ENCODE results near the gene ZNF284. TPM values are rescaled to one million over a fixed set of nuclear protein-coding genes. Genes with fewer than 3 reads are reported as not detected.
"Not testable (repeated sequence)": the region's sequence is repeated elsewhere in the genome, so short reads cannot be mapped to it uniquely, and the experiment has no call there.

Gene ZNF284
- total RNA-seq, 1 donor from 2014 or later = 2.2 TPM

- peak overlapping the region; percentile 22 for H3K27ac ChIP-seq
- DNase-seq (ENCODE audit: extremely low spot score in 2 of 2) = no peak
- peak overlapping the region; percentile 65 to 71 for H3K4me3 ChIP-seq
- H3K36me3 ChIP-seq = peaks cover 0 to 35% of the 10 kb centered on the region in 2 donors
- peaks cover 8% of the 10 kb centered on the region for H3K9me3 ChIP-seq
- TF ChIP-seq POLR2AphosphoS5 (IDR thresholded peaks at IDR 0.05; ENCODE audit: insufficient read depth in 1 of 2, low read depth in 1 of 2) = no peak
- no peak for TF ChIP-seq POLR2A (IDR thresholded peaks at IDR 0.05)
- TF ChIP-seq CTCF (IDR thresholded peaks at IDR 0.05) = no peak
- intact Hi-C loops (cut with DNase I) = loop anchor here (2.0 kb wide), 1 partner anchor 99 kb away; the partner anchor contains the start of gene ZNF227
- no peaks in the 10 kb centered on the region for H3K27me3 ChIP-seq
- peaks cover 10% of the 10 kb centered on the region for H3K4me1 ChIP-seq
Observed at GRCh38 chr19:44113784-44114390, 41.9 kb downstream of the ZNF284 start.

- intact Hi-C loops (cut with DNase I); DNase-seq (ENCODE audit: extremely low spot score in 2 of 2); H3K27ac ChIP-seq; H3K4me3 ChIP-seq; H3K27me3 ChIP-seq; H3K9me3 ChIP-seq; H3K4me1 ChIP-seq: not testable (repeated sequence)
- peaks cover 13 to 99% of the 10 kb centered on the region in 2 donors for H3K36me3 ChIP-seq
Observed at GRCh38 chr19:44121162-44121561, 49.2 kb downstream of the ZNF284 start.

GRCh38 chr19:44131955-44132354 is 60.0 kb downstream of the ZNF284 start:
- H3K4me3 ChIP-seq = no peak overlapping the region
- H3K27me3 ChIP-seq = no peaks in the 10 kb centered on the region
- H3K36me3 ChIP-seq = peaks cover 4 to 62% of the 10 kb centered on the region in 2 donors
- peaks cover 27% of the 10 kb centered on the region for H3K9me3 ChIP-seq
- H3K27ac ChIP-seq = no peak overlapping the region
- TF ChIP-seq POLR2A (IDR thresholded peaks at IDR 0.05) (no peak), CTCF (IDR thresholded peaks at IDR 0.05) (no peak), POLR2AphosphoS5 (IDR thresholded peaks at IDR 0.05; ENCODE audit: insufficient read depth in 1 of 2, low read depth in 1 of 2) (no peak)
- intact Hi-C loops (cut with DNase I) = no loop called here
- no peaks in the 10 kb centered on the region for H3K4me1 ChIP-seq
- DNase-seq (ENCODE audit: extremely low spot score in 2 of 2) = no peak

Small RNA genes within 50 kb of the gene (small RNA-seq; reads per million reads assigned to genes)
- gene RNU6-902P = not detected

Other genes starting within 250 kb of the ZNF284 start
- gene ZNF283, start 244.8 kb upstream of the ZNF284 start, total RNA-seq = 7.9 TPM
- 0.49 TPM for gene ZNF404, start 188.2 kb upstream of the ZNF284 start, total RNA-seq
- gene ZNF45, start 136.9 kb upstream of the ZNF284 start, total RNA-seq = 8.8 TPM
- gene ZNF221, start 120.9 kb upstream of the ZNF284 start, total RNA-seq = 2.7 TPM
- 8.3 TPM for gene ZNF155, start 88.0 kb upstream of the ZNF284 start, total RNA-seq
- 2.0 TPM for gene ZNF230, start 69.2 kb upstream of the ZNF284 start, total RNA-seq
- gene ZNF222, start 46.8 kb upstream of the ZNF284 start, total RNA-seq = 1.7 TPM
- 17.7 TPM for gene ZNF223, start 20.1 kb upstream of the ZNF284 start, total RNA-seq
- gene ZNF224, start 22.2 kb downstream of the ZNF284 start, total RNA-seq = 11.8 TPM
- gene ZNF225, start 41.2 kb downstream of the ZNF284 start, total RNA-seq = 3.7 TPM
- 11.3 TPM for gene ZNF234, start 69.4 kb downstream of the ZNF284 start, total RNA-seq
- gene ZNF226, start 92.9 kb downstream of the ZNF284 start, total RNA-seq = 11.8 TPM
- 14.2 TPM for gene ZNF227, start 140.4 kb downstream of the ZNF284 start, total RNA-seq
- gene ZNF233, start 187.7 kb downstream of the ZNF284 start, total RNA-seq = not detected
- gene ZNF235, start 232.9 kb downstream of the ZNF284 start, total RNA-seq = 5.9 TPM